ACC112 (cell line): ENCODE results near the gene LYPD4.

Experiments
- H2AFZ ChIP-seq: fragments of 200-600 bp; sonication (generic); one replicate; pipeline ENCODE4 v1.6.0; 2017; ENCODE audit warnings: antibody characterized with exemption, low read length; ENCODE audit not compliant: unreplicated experiment
- H3K27ac ChIP-seq: fragments of 200-600 bp; sonication (generic); 2 replicates; pipeline ENCODE4 v1.5.1; 2014; ENCODE audit warnings: low read depth, mild to moderate bottlenecking, antibody characterized with exemption, low read length, moderate library complexity
- H3K27me3 ChIP-seq: fragments of 200-600 bp; sonication (generic); 2 replicates; pipeline ENCODE4 v1.6.1; 2014; ENCODE audit warnings: mild to moderate bottlenecking, antibody characterized with exemption, low read length, moderate library complexity, mixed read lengths; ENCODE audit not compliant: insufficient read depth
- H3K36me3 ChIP-seq: fragments of 200-600 bp; sonication (generic); 2 replicates; pipeline ENCODE4 v1.6.1; 2016; ENCODE audit warnings: mild to moderate bottlenecking, antibody characterized with exemption, low read length, moderate library complexity, mixed read lengths; ENCODE audit not compliant: insufficient read depth
- H3K4me1 ChIP-seq: fragments of 200-600 bp; sonication (generic); one replicate; pipeline ENCODE4 v1.6.1; 2016; ENCODE audit warnings: low read length, mixed read lengths; ENCODE audit not compliant: insufficient read depth, unreplicated experiment, control insufficient read depth
- H3K4me3 ChIP-seq: fragments of 200-600 bp; sonication (generic); 2 replicates; pipeline ENCODE4 v1.5.1; 2014; ENCODE audit warnings: mild to moderate bottlenecking, low read depth, low read length
- H3K79me2 ChIP-seq: fragments of 200-600 bp; sonication (generic); one replicate; pipeline ENCODE4 v1.6.0; 2016; ENCODE audit warnings: low read length; ENCODE audit not compliant: control insufficient read depth, unreplicated experiment, insufficient read depth

Gene LYPD4, protein sequence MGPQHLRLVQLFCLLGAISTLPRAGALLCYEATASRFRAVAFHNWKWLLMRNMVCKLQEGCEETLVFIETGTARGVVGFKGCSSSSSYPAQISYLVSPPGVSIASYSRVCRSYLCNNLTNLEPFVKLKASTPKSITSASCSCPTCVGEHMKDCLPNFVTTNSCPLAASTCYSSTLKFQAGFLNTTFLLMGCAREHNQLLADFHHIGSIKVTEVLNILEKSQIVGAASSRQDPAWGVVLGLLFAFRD

DNA sequence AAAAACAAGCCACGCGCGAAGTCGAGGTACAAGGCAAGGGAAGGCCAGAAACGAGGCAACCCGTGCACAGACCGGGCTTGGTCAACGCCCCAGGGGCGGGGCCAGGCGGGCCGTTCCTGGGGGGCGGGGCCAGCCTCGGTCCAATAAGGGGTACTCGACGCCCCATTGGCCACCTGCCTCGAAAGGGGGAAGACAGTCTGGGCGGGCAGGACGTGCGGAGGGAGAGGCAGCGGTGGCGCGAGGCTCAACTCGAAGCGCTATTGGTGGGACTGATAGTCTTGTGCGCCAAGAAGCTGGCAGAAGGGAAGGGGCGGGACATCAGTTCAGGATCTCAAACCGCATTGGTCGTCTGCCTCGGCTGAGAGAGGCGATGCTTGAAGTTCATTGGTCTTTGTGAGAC lies at the start of gene LYPD4:
Gene LYPD4, minus strand, starts transcription at position 83 of the 400 bp plus-strand sequence. CDS start 5,398 bp downstream, outside the sequence.
- no peaks in the 10 kb centered on the region for H3K4me1 ChIP-seq
- H3K27me3 ChIP-seq: peaks cover 11% of the 10 kb centered on the region

GRCh38 chr19:41893899-41894298 lies 49.4 kb upstream of the LYPD4 start:
- Histone ChIP-seq H3K27me3 (no peaks in the 10 kb centered on the region), H2AFZ (no peak overlapping the region), H3K79me2 (no peaks in the 10 kb centered on the region), H3K4me1 (no peaks in the 10 kb centered on the region), H3K4me3 (no peak overlapping the region), H3K36me3 (no peaks in the 10 kb centered on the region), H3K27ac (no peak overlapping the region)

More for the DNA sequence above, at the start of gene LYPD4:
- no peak within 1 kb of the TSS for H2AFZ ChIP-seq
- no peaks in the 10 kb centered on the region for H3K79me2 ChIP-seq
- H3K36me3 ChIP-seq: no peaks in the 10 kb centered on the region
- no peak within 1 kb of the TSS for H3K27ac ChIP-seq
- H3K4me3 ChIP-seq: no peak within 1 kb of the TSS

GRCh38 chr19:41892173-41892902 lies 47.9 kb upstream of the LYPD4 start:
- Histone ChIP-seq H3K36me3 (no peaks in the 10 kb centered on the region), H2AFZ (no peak overlapping the region), H3K4me3 (no peak overlapping the region), H3K27ac (no peak overlapping the region), H3K27me3 (no peaks in the 10 kb centered on the region), H3K4me1 (no peaks in the 10 kb centered on the region), H3K79me2 (peaks cover 2% of the 10 kb centered on the region)

DNA sequence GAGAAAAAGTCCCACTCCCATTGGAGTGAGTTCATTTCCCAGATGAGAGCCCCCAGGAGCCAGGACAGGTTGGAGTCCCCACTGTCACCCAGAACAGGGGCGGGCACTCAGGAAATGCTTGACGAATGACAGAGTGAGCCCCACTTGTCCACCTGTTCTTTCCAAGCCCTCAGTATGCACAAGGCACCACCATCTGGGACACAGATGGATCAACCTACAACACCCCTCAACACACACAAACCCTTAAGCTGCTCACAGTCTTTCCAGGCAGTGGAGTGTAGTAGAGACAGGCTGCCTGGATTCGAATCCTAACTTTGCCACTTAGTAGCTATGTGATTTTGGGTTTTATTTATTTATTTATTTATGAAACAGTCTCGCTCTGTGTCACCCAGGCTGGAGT lies 46.5 kb upstream of the LYPD4 start:
- Histone ChIP-seq H3K4me3 (no peak overlapping the region), H3K27ac (no peak overlapping the region), H3K4me1 (peaks cover 10% of the 10 kb centered on the region), H2AFZ (no peak overlapping the region), H3K79me2 (peaks cover 16% of the 10 kb centered on the region), H3K27me3 (no peaks in the 10 kb centered on the region), H3K36me3 (no peaks in the 10 kb centered on the region)

DNA sequence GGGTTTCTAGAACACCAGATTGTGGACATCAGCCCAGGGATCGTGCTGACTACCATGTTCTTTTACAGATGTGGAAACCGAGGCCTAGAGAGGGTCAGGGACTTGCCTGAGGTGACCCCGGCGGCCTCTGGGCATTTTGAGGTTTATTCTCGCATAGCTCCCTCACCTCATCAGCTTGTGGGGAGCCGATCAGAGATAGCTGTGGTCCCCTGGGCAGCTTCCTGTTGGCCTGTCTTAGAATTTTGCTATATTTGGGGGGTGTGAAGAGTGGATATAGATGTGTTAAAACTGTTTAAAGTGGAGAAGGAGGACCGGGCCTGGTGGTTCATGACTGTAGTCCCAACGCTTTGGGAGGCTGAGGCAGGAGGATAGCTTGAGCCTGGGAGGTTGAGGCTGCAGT lies 45.4 kb upstream of the LYPD4 start:
- H3K27ac ChIP-seq: no peak overlapping the region
- H3K4me3 ChIP-seq: no peak overlapping the region
- H3K36me3 ChIP-seq: no peaks in the 10 kb centered on the region
- H3K4me1 ChIP-seq: peaks cover 13% of the 10 kb centered on the region
- no peaks in the 10 kb centered on the region for H3K27me3 ChIP-seq
- no peak overlapping the region for H2AFZ ChIP-seq
- H3K79me2 ChIP-seq: peaks cover 24% of the 10 kb centered on the region

DNA sequence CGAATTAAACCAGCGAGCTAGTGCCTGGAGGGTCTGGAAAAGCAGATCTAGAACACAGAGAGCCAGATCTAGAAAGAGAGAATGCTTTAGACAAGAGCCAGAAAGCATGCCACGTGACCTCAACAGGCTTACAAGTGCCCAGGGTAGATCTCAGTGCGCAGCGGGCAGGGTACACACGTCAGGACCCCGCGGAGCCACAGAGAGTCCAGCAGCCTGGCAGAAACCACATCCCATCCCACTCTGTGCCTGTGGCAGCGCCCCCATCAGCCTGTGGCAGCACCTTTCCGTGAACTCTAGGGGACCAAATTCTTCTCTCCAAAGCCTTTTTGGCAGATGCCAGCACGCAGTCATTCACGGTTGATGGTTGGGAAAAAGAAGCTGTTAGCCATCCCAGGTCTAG lies 44.4 kb upstream of the LYPD4 start:
- Histone ChIP-seq H3K36me3 (no peaks in the 10 kb centered on the region), H3K4me1 (peaks cover 14% of the 10 kb centered on the region), H3K4me3 (no peak overlapping the region), H3K27me3 (no peaks in the 10 kb centered on the region), H3K27ac (no peak overlapping the region), H3K79me2 (peaks cover 30% of the 10 kb centered on the region), H2AFZ (no peak overlapping the region)

GRCh38 chr19:41887711-41888382 lies 43.4 kb upstream of the LYPD4 start:
- Histone ChIP-seq H3K79me2 (peaks cover 30% of the 10 kb centered on the region), H2AFZ (no peak overlapping the region), H3K4me3 (no peak overlapping the region), H3K4me1 (peaks cover 14% of the 10 kb centered on the region), H3K27ac (no peak overlapping the region), H3K27me3 (no peaks in the 10 kb centered on the region), H3K36me3 (no peaks in the 10 kb centered on the region)

- H3K36me3 ChIP-seq: no peaks in the 10 kb centered on the region
- no peaks in the 10 kb centered on the region for H3K27me3 ChIP-seq
- peaks cover 14% of the 10 kb centered on the region for H3K4me1 ChIP-seq
- no peak overlapping the region for H2AFZ ChIP-seq
- no peak overlapping the region for H3K27ac ChIP-seq
- peaks cover 30% of the 10 kb centered on the region for H3K79me2 ChIP-seq
- H3K4me3 ChIP-seq: no peak overlapping the region
Observed at GRCh38 chr19:41886761-41887710, 42.6 kb upstream of the LYPD4 start.

- H3K4me1 ChIP-seq: peaks cover 14% of the 10 kb centered on the region
- peaks cover 30% of the 10 kb centered on the region for H3K79me2 ChIP-seq
- peak overlapping the region; percentile 95 for H3K4me3 ChIP-seq
- H2AFZ ChIP-seq: peak overlapping the region; percentile 84
- 0 out of 2 replicates have a peak overlapping the region, but pooled peaks have one; percentile 9 for H3K27ac ChIP-seq
- no peaks in the 10 kb centered on the region for H3K27me3 ChIP-seq
- no peaks in the 10 kb centered on the region for H3K36me3 ChIP-seq
Observed at GRCh38 chr19:41883821-41884733, 39.6 kb upstream of the LYPD4 start.
